CD1c-positive myeloid dendritic cell (primary cell): ENCODE data around the gene FOXJ3.
A peak's percentile ranks its signal among the peaks of the same experiment; 100 is the strongest.
"Not testable (repeated sequence)": the region's sequence is repeated elsewhere in the genome, so short reads cannot be mapped to it uniquely, and the experiment has no call there.

ENCODE experiments used
- DNase-seq: peaks from one replicate; pipeline ENCODE4 v3.0.0-alpha.2; 2016; ENCODE audit errors: extremely low spot score

The FOXJ3 gene

DNA sequence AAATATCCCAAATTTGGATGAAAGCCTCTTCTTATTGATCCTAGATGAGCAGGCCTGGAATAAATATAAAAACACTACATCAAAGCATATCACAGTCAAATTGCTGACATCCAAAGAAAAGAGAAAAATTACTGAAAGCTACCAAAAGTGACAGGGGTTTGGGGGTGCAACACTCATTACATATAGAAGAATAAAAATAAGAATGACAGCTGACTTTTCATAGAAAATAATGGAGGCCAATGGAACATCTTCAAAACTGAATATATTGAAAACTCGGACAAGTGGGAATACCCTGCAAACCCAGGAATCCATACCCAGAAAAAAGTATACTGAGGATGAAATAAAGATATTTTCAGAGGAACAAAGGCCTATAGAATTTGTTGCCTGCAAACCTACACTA is 84.0 kb downstream of the FOXJ3 start:
- DNase-seq = no peak

GRCh38 chr1:42250164-42250563 is 84.9 kb downstream of the FOXJ3 start:
- DNase-seq = no peak

DNA sequence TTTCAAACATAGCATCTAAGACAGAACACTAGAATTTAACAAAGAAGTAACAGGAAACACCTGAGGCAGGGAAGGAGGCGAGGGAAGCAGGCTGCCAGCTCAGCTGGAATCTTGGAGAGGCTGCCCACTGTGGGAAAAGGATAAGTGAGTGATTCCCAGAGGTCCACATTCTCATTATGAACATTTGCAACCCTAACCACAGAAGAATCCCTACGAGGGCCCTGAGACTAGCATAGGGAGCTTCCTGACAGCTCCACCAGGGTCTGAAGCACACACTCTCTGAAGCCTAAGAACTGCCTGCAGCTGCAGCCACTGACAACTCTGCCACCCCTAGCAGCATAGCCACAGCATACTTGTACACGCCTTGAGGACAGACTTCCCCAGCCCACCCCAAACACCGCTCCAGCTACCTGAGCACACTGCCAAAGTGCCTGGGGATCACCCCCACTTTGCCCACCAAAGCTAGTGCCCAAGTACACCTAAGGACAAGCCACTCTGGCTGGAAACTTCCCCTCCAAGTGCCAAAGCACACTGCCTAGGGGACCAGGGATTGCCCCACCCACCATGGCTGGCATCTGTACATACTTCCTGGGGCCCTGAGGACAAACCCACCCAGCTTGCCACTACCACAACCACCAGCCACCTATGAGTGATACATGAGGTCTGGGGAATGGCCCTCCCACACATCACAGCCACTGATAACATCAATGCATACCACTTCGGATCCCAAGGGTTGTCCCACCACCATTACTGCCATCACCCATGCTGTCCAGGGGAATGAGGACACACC is 93.9 kb downstream of the FOXJ3 start:
- DNase-seq = no peak

DNA sequence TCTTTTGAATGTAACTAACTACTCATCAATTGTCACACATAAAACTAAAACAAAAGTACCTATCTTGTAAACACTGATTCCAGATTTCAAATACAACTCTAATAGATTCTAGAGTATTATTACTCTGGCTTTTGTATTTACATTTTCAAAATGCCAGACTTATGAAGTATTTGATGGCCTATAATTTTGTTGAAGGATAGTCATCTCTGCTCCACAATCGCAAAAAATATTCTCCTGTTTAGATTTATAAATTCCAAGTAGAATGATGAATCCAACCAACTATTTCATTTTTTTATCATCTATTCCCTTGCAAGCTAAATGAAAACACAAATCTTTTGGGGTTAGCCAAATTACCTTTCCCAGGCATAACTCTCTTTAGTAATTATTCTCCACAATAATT is 95.5 kb downstream of the FOXJ3 start:
- DNase-seq = no peak

DNA sequence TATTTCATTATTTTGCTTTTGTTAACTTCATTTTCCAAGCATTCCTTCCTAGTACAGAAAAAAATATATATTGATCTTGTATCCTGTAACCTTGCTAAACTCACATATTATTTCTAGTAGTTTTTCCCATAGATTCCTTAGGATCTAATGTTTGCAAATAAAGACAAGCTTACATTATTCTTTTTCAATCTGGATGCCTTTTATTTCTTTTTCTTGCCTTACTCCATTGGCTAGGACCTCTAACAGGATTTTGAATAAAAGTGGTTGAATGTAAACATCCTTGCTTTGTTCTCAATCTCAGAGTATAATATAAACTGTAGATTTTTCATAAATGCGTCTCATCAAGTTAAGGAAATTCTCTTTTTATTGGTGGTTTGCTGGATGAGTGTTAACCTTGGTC is 96.0 kb downstream of the FOXJ3 start:
- no peak for DNase-seq

GRCh38 chr1:42231253-42231652 is 103.8 kb downstream of the FOXJ3 start:
- DNase-seq = no peak

DNA sequence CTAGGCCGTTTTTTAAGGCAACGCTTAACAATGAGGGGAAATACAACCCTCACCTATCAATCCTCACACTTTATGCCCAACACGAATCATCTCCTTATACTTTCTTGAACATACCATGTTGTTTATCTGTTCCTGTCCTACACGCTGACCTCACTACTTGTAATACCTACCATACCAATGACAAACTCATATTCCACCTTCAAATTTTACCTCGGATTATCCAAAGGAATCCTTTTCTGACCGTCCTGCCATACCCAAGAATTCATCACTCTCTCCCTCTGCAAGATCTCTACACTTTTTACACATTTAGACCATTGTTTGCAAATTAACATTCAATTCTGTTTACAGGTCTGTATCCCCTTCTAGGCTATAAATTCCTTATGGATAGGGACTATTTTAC is 106.1 kb downstream of the FOXJ3 start:
- no peak for DNase-seq

- DNase-seq = no peak
These were observed 112.0 kb downstream of the FOXJ3 start for GRCh38 chr1:42223036-42223435.

- no peak for DNase-seq
These were observed 113.0 kb downstream of the FOXJ3 start for GRCh38 chr1:42221952-42222606.

DNA sequence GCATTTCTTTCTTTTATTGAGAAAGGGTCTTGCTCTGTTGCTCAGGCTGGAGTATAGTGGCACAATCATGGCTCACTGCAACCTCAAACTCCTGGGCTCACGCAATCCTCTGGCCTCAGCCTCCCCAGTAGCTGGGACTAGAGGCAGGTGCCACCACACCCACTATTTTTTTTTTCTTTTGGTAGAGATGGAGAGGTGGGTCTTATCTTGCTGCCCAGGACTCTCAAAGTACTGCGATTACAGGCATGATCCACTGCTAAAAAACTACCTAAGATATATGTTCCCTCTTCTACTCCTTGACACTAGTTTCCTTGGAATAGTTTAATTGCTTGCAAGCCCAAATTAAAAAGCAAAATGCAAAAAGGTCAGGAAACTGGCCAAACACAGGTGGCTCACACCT is 113.6 kb downstream of the FOXJ3 start:
- no peak for DNase-seq

DNA sequence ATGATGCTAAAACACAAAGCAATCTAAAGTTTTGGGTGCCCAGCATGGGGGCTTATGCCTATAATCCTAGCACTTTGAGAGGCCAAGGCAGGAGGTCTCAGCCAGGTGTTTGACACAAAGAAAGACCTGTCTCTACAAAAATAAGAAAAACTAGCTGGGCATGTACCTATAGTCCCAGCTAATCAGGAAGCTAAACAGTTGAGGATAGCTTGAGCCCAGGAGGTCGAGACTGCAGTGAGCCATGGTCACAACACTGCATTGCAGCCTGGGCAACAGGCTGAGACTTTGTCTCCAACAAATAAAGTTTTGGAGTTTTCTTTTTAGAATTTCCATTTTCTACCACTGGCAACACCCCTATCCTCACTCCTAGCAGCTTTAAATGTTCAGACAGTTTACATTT is 115.4 kb downstream of the FOXJ3 start:
- no peak for DNase-seq

DNA sequence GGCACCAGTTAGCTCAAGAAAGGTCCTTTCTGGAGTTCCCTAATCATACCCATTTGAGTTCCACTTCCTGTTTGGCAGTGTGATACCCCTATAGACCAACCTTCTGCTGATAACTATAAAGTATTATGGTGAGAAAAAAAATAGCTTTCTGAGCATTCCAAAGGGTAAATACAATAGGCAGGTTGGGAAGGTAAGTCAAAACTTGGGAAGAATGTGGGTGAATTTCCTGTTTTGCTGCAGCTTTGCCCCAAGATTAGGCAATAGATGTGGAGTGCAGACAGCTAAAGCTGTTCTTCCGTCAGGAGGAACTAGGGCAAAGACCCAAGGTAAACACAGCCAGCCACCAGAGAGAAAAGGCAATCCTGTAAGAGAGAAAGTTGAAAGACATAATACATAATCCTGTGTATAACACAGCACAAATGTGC is 120.6 kb downstream of the FOXJ3 start:
- peak; percentile 9 for DNase-seq

DNA sequence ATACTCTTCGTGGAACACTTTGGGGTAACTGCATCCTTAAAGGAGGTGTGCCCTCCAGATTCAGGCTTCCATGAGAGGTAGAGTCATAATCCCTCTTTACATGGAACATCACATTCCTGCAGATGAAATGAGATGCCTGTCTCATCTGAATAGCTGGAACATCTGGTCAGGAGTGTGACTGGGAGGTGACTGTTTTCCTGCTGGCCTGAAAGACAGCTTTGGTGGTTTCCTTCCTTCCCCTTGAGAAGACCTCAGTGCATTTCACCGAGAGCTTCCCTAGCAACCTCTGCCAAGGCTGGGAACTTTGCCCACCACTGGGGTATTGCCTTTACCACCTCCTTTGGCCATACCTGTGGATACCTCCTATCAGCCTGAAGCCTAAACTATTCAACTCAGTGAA is 123.8 kb downstream of the FOXJ3 start:
- no peak for DNase-seq

DNA sequence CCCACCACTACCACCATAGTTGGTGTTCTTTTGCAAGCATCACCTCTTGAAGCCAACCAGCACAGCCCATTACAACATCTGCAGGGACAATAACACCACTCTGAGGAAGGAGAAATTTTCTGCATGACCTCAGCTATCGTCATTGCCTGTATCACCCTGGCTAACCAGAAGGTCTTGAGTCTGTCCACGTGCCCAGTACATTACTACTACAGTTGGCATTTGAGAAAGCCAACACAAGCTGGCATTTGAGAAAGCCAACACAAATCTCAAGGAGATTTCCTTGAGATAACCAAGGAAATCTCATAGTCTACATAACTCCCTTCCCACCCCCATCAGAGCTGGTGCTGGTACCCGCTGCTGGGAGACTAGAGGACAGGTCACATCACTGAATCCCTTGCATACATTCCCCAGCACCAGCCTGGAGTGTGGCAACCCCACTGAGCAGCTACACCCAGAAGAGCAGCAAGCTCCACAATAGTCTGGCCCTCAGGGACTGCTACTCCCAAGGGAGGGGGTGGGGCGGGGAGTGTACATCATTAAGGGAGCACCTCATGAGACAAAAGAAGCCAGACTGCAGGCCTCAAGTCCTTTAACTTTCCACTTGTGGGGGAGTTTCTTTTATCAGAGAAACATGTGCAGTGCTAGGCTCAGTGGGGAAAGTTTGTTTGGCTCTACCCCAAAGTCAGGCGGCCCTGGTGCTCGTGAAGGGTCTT is 124.5 kb downstream of the FOXJ3 start:
- no peak for DNase-seq

DNA sequence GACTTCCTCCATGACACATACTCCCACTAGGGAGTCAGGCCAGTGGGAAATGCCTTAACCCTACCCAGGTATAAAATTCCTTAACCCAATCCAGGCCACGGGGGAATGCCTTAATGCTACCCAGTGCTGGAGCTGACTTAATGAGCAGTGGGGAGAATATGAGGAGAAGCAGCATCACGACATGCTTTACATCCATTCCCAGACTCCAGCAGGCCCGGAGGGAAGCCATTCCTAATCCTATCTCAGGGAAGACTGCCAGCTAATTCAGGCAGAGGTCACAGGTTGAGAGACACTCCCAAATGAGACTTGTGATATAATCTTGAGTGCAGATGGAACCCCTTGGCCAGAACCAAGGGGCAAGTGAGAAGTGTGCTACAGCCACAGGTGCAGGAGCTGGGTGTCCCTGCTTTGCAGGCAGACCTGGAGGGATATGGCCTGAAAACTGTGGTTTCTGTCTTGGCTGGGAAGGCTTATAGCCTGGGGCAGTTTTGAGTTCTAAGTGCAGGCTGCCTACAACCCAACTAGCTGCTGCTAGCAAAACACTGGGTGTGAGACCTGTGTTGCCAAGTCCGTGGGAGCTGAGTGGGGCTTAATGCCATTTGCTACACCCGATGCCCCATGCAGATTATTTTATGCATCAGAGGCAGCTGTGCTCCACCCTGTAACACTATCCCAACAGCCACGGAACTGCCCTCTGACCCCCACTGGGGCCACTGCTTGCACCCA is 125.3 kb downstream of the FOXJ3 start:
- no peak for DNase-seq

DNA sequence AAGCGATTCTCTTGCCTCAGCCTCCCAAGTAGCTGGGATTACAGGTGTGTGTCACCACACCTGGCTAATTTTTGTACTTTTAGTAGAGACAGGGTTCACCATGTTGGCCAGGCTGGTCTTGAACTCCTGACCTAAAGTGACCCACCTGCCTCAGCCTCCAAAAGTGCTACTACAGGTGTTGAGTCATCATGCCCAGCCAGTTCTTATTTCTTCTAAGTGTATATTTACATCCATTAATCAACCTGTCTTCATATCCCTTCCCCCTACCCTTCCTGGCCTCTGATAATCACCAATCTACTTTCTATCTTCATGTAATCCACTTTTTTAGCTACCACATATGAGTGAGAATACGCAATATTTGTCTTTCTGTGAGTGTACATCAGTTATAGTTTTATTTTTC is 128.1 kb downstream of the FOXJ3 start:
- not testable (repeated sequence) for DNase-seq

GRCh38 chr1:42206164-42206563 is 128.9 kb downstream of the FOXJ3 start:
- no peak for DNase-seq

- DNase-seq = no peak
These were observed 133.0 kb downstream of the FOXJ3 start for GRCh38 chr1:42201986-42202385.

DNA sequence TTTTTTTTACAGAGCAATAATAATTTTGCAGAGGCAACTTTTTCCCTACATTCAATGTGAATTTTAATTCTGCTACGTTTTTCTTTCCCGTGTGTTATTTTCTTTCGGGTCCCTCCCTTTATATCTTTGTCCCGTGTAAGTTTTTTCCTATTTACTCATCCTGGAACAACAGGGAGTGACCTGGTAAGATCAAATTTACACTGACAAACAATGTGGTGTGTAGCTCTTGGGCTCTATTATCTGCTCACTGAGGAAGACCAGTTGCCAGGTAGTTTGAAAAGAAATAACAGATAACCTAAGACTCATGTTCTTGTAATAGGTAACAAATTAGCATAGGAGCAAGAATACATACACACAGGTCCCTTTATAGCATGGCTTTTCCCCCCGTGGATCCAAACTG is 136.8 kb downstream of the FOXJ3 start:
- no peak for DNase-seq

- no peak for DNase-seq
These were observed 139.2 kb downstream of the FOXJ3 start for GRCh38 chr1:42195841-42196240.

GRCh38 chr1:42192106-42192505 is 142.9 kb downstream of the FOXJ3 start:
- DNase-seq = no peak

DNA sequence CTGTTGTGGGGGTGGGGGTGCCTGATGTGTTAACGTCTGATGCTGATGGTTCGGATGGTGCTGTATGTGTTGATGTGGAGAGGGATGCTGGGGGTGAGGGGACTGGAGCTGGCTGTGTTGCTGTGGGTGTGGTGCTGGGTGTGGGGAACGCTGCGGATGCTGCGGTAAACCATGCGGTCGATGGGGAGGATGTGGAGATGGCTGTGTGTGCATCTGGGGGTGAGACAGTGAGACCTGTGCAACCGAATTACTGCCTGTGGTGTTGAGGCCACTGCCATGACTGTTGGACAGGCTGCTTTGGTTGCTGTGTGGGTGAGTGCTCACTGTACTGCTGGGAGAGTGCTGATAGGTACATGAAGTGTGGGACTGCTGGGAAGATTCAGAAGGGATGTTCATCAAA is 143.7 kb downstream of the FOXJ3 start:
- no peak for DNase-seq
